Skeletal muscle satellite cell (primary cell): ENCODE measurements around the gene FAM43B.

Experiments used
- H3K27me3 ChIP-seq: 2 replicates; pipeline ENCODE4 v1.7.0; 2013; ENCODE audit warnings: low read length; ENCODE audit not compliant: control insufficient read depth, insufficient read depth
- H3K36me3 ChIP-seq: 2 replicates; pipeline ENCODE4 v1.7.0; 2013; ENCODE audit warnings: mild to moderate bottlenecking, control low read depth, low read length; ENCODE audit not compliant: insufficient read depth
- H3K4me1 ChIP-seq: 2 replicates; pipeline ENCODE4 v1.7.0; 2013; ENCODE audit warnings: low read length; ENCODE audit not compliant: control insufficient read depth, insufficient read depth
- H3K4me2 ChIP-seq: 2 replicates; pipeline ENCODE4 v1.7.0; 2013; ENCODE audit warnings: mild to moderate bottlenecking, low read length
- H3K4me3 ChIP-seq: 2 replicates; pipeline ENCODE4 v1.7.0; 2013; ENCODE audit warnings: low read length
- H3K9ac ChIP-seq: 2 replicates; pipeline ENCODE4 v1.7.0; 2013; ENCODE audit warnings: mild to moderate bottlenecking, low read depth, low read length, moderate library complexity
- H3K9me3 ChIP-seq: replicated peaks from 2 replicates; pipeline ENCODE4 v1.7.0; 2013; ENCODE audit warnings: mild to moderate bottlenecking, control low read depth, low read length

FAM43B gene

DNA sequence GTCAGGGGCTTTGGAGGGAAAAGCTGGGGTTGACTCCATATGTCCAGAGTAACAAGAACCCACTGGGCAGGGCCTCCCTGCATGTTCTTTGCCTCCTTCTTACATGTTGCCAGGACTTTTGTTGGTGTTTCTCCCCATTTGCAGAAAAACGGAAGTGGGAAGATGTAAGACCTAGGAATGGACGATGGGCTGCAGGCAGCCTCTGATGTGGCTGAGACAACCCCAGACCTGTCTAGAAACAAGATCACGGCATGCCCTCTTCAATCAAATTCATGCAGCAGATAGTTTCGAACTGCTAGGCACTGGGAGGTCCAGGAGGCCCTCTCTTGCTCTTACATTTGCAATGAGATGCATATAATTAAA lies 3.4 kb downstream of the FAM43B start:
- Histone ChIP-seq H3K36me3 (no peaks in the 10 kb centered on the region), H3K4me3 (no peak overlapping the region), H3K9me3 (no peaks in the 10 kb centered on the region), H3K4me2 (no peak overlapping the region), H3K9ac (no peak overlapping the region), H3K27me3 (peaks cover 84% of the 10 kb centered on the region), H3K4me1 (peaks cover 17% of the 10 kb centered on the region)

DNA sequence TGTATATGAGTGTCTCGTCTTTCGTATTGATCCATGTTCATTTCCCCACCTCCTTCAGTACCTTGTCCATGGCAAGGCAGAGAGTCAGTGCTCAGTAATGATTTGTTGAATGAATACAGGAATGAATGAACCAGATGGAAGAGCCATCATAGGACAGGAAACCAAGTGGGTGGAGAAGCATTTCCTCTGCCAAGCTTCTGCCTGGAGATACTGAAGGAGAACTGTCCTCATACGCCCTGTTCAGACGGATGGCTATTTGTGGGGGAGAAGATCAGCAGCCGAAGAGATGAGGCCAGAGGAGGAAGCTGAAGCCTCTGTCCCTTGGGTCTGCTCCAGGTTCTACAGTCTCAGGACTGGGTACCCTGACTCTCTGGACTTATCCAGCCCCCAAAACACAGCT lies 5.8 kb downstream of the FAM43B start:
- H3K9me3 ChIP-seq: no peaks in the 10 kb centered on the region
- peaks cover 9% of the 10 kb centered on the region for H3K4me1 ChIP-seq
- H3K4me3 ChIP-seq: no peak overlapping the region
- no peak overlapping the region for H3K4me2 ChIP-seq
- peaks cover 82% of the 10 kb centered on the region for H3K27me3 ChIP-seq
- H3K36me3 ChIP-seq: no peaks in the 10 kb centered on the region
- no peak overlapping the region for H3K9ac ChIP-seq

DNA sequence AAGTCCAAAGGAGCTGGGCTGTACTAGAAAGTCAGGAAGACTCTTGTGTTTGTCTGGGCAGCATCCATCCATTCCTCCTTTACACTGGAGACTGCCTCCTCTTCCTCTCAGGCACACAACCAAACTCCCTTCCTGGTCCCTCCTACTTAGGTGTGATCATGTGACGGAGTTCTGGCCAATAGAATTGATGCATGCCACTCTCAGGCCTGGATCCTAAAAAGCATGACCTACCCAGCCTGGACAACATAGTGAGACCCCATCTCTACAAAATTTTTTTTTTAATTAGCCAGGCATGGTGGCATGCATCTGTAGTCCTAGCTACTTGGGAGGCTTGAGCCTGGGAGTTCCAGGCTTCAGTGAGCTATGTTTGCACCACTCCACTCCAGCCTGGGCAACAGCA lies 8.6 kb downstream of the FAM43B start:
- no peak overlapping the region for H3K4me3 ChIP-seq
- H3K4me2 ChIP-seq: no peak overlapping the region
- no peak overlapping the region for H3K9ac ChIP-seq
- no peaks in the 10 kb centered on the region for H3K4me1 ChIP-seq
- no peaks in the 10 kb centered on the region for H3K9me3 ChIP-seq
- H3K36me3 ChIP-seq: no peaks in the 10 kb centered on the region
- H3K27me3 ChIP-seq: peaks cover 62% of the 10 kb centered on the region

DNA sequence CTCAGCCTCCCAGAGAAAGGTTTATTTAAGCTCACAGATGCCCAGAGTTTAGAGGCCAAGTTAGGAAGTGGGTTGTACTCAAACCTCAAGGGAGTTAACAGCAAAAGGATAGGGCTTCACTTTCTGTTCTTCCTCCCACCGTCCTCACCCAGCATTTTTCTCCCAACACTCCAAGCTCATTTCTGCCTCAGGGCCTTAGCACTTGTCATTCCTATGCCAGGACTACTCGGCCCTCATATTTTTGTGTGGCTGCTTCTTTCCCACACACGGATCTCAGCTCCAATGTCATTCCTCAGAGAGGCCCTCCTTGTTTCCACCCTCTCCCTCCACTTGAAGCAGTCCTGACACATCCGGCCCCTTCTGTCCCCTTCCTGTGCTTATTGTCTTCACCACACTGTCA lies 12.9 kb downstream of the FAM43B start:
- no peaks in the 10 kb centered on the region for H3K36me3 ChIP-seq
- no peaks in the 10 kb centered on the region for H3K4me1 ChIP-seq
- no peak overlapping the region for H3K4me2 ChIP-seq
- no peaks in the 10 kb centered on the region for H3K9me3 ChIP-seq
- H3K9ac ChIP-seq: no peak overlapping the region
- H3K27me3 ChIP-seq: peaks cover 40% of the 10 kb centered on the region
- no peak overlapping the region for H3K4me3 ChIP-seq

DNA sequence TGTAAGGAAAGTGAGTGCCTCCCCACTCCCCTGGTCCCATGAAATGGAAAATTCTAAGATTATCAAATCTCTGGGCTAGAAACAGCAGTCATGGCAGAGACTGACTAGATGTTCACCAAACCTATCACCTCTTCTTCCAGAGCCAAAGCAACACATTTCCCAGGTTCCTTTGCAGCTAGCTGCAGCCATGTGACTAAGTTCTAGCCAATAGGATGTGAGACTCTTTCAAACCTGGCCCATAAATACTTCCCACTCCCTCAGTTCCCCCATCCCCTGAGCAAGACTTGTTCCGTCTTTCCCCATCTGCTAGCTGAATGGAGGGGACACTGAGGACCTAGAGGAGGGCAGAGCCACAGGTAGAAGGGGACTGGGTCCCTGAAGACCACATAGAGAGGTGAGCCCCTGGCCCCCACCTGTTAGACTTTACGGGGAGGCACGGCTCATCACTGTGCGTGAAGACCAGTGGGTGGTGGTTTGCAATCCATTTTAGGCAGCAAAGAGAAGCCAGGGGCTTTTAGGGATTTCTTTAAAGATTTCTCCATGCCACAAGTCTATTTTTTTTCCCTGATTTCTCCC lies 17.2 kb downstream of the FAM43B start:
- H3K9me3 ChIP-seq: peaks cover 4% of the 10 kb centered on the region
- H3K4me3 ChIP-seq: no peak overlapping the region
- no peak overlapping the region for H3K9ac ChIP-seq
- peaks cover 37% of the 10 kb centered on the region for H3K27me3 ChIP-seq
- no peaks in the 10 kb centered on the region for H3K4me1 ChIP-seq
- H3K36me3 ChIP-seq: no peaks in the 10 kb centered on the region
- no peak overlapping the region for H3K4me2 ChIP-seq

DNA sequence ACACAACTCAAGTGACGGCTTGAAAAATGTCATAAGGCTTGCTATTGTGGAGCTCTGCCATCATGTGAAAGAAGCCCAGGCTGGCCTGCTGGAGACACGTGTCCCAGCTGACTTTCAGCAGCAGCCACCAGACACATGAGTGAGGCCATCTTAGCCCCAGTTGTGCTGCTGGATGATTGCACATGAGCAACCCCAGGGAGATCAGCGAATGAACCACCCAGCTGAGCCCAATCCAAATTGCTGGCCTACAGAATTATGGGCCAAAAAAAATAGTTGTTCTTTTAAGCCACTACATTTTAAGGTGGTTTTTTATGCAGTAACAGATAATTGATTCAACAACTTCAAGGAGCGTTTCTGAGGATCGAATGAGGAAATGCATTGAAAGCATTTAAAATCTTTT lies 19.1 kb downstream of the FAM43B start:
- H3K27me3 ChIP-seq: peaks cover 33% of the 10 kb centered on the region
- H3K4me1 ChIP-seq: peaks cover 11% of the 10 kb centered on the region
- no peak overlapping the region for H3K4me2 ChIP-seq
- H3K4me3 ChIP-seq: no peak overlapping the region
- H3K36me3 ChIP-seq: no peaks in the 10 kb centered on the region
- no peak overlapping the region for H3K9ac ChIP-seq
- peaks cover 4% of the 10 kb centered on the region for H3K9me3 ChIP-seq

DNA sequence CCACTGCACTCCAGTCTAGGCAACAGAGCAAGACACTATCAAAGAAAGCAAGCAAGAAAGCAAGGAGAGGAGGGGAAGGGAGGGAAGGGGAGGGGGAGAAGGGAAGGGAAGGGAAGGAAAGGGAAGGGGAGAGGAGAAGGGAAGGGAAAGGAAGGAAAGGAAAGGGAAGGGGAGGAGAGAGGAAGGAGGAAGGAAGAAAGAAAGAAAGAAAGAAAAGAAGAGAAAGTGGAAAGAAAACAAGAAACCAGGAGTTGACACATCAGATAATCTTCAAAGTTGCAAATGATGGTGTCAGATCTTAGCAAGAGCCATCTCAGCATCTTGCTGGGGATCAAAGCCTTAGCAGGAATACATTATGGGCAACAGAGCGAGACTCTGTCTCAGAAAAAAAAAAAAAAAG lies 21.6 kb downstream of the FAM43B start:
- Histone ChIP-seq H3K4me3 (no peak overlapping the region), H3K4me1 (peaks cover 19% of the 10 kb centered on the region), H3K27me3 (peaks cover 33% of the 10 kb centered on the region), H3K9ac (no peak overlapping the region), H3K36me3 (no peaks in the 10 kb centered on the region), H3K4me2 (no peak overlapping the region), H3K9me3 (peaks cover 4% of the 10 kb centered on the region)

DNA sequence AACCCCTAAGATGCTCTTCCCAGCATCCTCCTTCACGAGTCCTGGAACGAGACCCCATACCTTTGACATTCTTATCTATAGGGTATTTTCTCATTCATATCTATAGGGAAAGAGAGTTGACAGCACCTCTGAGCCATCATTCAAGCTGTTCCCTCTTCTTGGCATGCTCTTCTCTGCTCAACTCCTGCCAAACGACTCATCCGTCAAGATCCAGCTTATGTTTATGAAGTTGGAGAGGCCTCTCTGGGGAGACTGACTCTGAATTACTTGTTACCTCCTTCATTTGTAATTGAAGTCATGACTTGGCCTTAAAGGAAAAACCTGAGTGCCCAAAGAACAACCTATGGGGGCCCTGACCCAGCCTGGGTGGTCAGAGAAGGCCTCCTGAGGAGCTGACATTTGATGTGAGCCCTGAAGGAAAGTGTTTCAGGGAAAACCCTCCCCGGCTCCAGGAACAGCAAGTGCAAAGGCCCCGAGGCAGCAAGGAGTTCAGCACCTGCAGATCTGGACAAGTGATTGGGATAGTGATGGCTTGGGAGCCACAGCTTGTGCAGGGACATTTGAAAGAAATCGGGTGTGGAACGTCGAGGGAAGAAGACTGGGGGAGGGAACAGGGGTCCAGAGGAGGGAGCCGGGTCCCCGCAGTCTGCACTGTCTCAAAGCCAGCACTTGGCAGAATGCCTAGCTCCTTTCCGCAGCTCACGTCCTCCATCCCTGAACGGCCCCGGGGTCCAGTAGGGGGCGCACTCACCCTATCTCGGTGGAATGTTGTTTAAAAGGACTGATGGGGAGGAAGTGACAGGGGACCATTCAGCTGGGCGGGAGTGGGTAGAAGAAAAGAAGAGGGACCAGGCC lies 22.5 kb downstream of the FAM43B start:
- Histone ChIP-seq H3K9ac (no peak overlapping the region), H3K9me3 (peaks cover 4% of the 10 kb centered on the region), H3K27me3 (peaks cover 28% of the 10 kb centered on the region), H3K4me2 (no peak overlapping the region), H3K36me3 (no peaks in the 10 kb centered on the region), H3K4me3 (no peak overlapping the region), H3K4me1 (peaks cover 22% of the 10 kb centered on the region)

DNA sequence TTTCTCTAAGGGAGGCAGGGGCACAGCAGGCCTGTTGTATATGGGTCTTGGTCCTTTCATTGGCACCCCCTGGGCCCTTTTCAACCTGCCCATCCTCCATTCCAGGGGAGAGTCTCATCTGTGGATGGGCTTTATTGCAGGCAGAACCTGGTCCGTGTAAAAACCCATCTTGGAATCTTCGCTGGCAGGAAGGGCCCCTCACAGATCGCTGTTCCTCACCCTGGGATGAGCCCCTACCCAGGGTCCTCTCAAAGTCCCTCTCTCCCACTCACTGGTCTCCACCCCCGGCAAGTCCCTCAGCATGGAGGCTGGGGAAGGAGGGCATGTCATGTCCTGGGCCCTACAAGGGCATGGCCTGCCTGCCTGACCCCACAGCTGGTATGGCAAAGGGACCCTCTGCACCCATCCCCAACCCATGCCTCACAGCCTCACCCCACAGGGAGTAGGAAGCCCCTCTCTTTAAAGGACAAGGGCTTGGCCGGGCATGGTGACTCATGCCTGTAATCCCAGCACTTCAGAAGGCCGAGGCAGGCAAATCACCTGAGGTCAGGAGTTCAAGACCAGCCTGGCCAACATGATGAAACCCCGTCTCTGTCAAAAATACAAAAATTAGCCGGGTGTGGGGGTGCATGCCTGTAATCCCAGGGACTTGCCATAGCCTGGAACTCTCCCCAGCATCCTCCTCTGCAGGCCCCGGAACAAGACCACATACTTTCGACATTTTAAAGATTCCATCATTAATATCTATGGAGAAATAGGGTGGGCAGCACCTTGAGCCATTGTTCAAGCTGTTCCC lies 23.4 kb downstream of the FAM43B start:
- H3K4me3 ChIP-seq: no peak overlapping the region

DNA sequence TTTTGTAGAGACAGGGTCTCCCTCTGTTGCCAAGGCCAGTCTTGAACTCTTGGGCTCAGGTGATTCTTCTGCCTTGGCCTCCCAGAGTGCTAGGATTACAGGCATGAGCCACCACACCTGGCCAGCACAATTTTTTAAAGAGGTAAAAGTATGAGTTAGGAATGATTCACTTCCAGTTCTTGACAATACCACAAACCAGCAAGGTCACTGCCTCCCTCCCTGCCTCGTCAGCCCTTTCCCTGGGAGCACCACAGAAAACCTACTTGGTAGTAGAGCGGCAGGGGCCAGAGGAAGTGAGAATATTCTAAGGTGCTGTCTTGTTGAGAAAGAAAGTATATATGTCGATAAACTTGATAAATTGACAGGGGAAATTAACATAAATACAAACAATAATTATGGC lies 25.7 kb downstream of the FAM43B start:
- peaks cover 22% of the 10 kb centered on the region for H3K4me1 ChIP-seq
- H3K36me3 ChIP-seq: no peaks in the 10 kb centered on the region
- no peak overlapping the region for H3K4me3 ChIP-seq
- no peaks in the 10 kb centered on the region for H3K9me3 ChIP-seq
- no peak overlapping the region for H3K9ac ChIP-seq
- H3K27me3 ChIP-seq: peaks cover 14% of the 10 kb centered on the region
- H3K4me2 ChIP-seq: no peak overlapping the region

More for the DNA sequence above, 23.4 kb downstream of the FAM43B start:
- Histone ChIP-seq H3K4me1 (peaks cover 22% of the 10 kb centered on the region), H3K4me2 (no peak overlapping the region), H3K27me3 (peaks cover 28% of the 10 kb centered on the region), H3K36me3 (no peaks in the 10 kb centered on the region), H3K9me3 (peaks cover 4% of the 10 kb centered on the region), H3K9ac (no peak overlapping the region)

DNA sequence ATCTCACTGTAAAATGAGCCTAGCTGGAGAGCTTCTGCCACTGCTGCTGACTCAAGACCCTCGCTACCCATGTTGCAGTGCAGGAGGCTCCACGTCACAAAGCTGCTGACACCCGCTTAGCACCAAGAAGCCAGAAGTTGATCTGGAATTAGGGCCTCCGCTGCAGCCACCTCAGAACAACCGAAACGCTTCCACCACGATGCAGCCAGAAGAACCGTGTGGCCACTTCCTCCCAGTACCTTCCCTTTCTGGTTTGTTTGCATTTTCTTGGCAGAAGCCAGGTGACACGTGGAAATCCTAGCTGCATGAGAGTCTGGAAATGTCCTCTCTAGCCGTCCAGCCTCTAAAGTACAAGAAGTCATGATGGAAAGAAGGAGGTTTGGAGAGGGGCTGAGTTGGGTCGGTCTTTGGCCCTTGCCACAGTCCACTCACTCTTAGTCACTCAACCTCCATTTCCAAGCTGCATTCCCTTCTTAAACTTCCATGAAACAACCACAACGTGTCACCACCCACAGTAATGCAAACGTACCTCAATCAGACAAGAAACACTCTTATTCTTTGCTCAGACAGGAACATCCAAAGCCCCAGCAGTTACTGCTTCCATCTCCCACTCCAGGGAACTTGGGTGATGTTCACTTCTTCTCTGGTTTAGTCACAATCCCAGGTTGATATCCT lies 26.5 kb downstream of the FAM43B start:
- H3K9ac ChIP-seq: no peak overlapping the region
- H3K4me3 ChIP-seq: no peak overlapping the region
- H3K36me3 ChIP-seq: no peaks in the 10 kb centered on the region
- H3K4me1 ChIP-seq: peaks cover 22% of the 10 kb centered on the region
- peaks cover 8% of the 10 kb centered on the region for H3K27me3 ChIP-seq
- H3K9me3 ChIP-seq: no peaks in the 10 kb centered on the region
- H3K4me2 ChIP-seq: no peak overlapping the region
